Astrocyte (in vitro differentiated cells and primary cell): Measurements from ENCODE around the gene SLC39A2. TPM values are rescaled to one million over a fixed set of nuclear protein-coding genes. Genes with fewer than 3 reads are reported as not detected.
"Not testable (repeated sequence)": the region's sequence is repeated elsewhere in the genome, so short reads cannot be mapped to it uniquely, and the experiment has no call there.

ENCODE experiments used
- DNase-seq: peaks from one replicate; pipeline ENCODE4 v3.0.0-alpha.2; 2010; ENCODE audit warnings: low read depth
- FAIRE-seq: peaks from 2 replicates; lab custom pipeline; 2011; peaks lifted over from hg19 to GRCh38; lab: Jason Lieb, UNC
- H2AFZ ChIP-seq: 2 replicates; pipeline ENCODE4 v1.6.0; 2012; ENCODE audit warnings: low read depth, low read length, inconsistent platforms
- H3K27ac ChIP-seq: 2 replicates; pipeline ENCODE4 v1.5.1; 2011; ENCODE audit warnings: low read depth, low read length, inconsistent platforms
- H3K27me3 ChIP-seq: 2 replicates; pipeline ENCODE4 v1.6.0; 2011; ENCODE audit warnings: low read length, inconsistent platforms; ENCODE audit not compliant: insufficient read depth
- H3K36me3 ChIP-seq: 2 replicates; pipeline ENCODE4 v1.5.1; 2011; ENCODE audit warnings: low read length, inconsistent platforms; ENCODE audit not compliant: insufficient read depth
- H3K4me1 ChIP-seq: 2 replicates; pipeline ENCODE4 v1.5.1; 2011; ENCODE audit warnings: low read length, inconsistent platforms; ENCODE audit not compliant: insufficient read depth
- H3K4me2 ChIP-seq: 2 replicates; pipeline ENCODE4 v1.6.0; 2012; ENCODE audit warnings: low read length, inconsistent platforms
- H3K4me3 ChIP-seq: 2 replicates; pipeline ENCODE4 v1.5.1; 2011; ENCODE audit warnings: low read depth, mild to moderate bottlenecking, low read length, inconsistent platforms; ENCODE audit not compliant: insufficient read depth
- H3K79me2 ChIP-seq: 2 replicates; pipeline ENCODE4 v1.6.0; 2012; ENCODE audit warnings: mild to moderate bottlenecking, low read length, inconsistent platforms; ENCODE audit not compliant: insufficient read depth
- H3K9ac ChIP-seq: 2 replicates; pipeline ENCODE4 v1.6.0; 2012; ENCODE audit warnings: mild to moderate bottlenecking, low read length, inconsistent platforms
- H3K9me3 ChIP-seq: 2 replicates; pipeline ENCODE4 v1.5.1; 2012; ENCODE audit warnings: low read depth, mild to moderate bottlenecking, low read length, inconsistent platforms; ENCODE audit not compliant: insufficient read depth
- H4K20me1 ChIP-seq: 2 replicates; pipeline ENCODE4 v1.6.0; 2012; ENCODE audit warnings: low read length, inconsistent platforms; ENCODE audit not compliant: insufficient read depth
- H3K27ac Mint-ChIP-seq: one replicate; pipeline ENCODE4 v1.8.0; 2021; ENCODE audit warnings: mild to moderate bottlenecking, mixed read lengths; ENCODE audit not compliant: unreplicated experiment
- H3K27me3 Mint-ChIP-seq: one replicate; pipeline ENCODE4 v1.8.0; 2021; ENCODE audit warnings: low read depth, mixed read lengths; ENCODE audit not compliant: unreplicated experiment
- H3K36me3 Mint-ChIP-seq: one replicate; pipeline ENCODE4 v1.8.0; 2021; ENCODE audit warnings: low read depth, mixed read lengths; ENCODE audit not compliant: unreplicated experiment
- H3K4me1 Mint-ChIP-seq: one replicate; pipeline ENCODE4 v1.8.0; 2021; ENCODE audit warnings: low read depth, mixed read lengths; ENCODE audit not compliant: unreplicated experiment
- H3K4me3 Mint-ChIP-seq: one replicate; pipeline ENCODE4 v1.8.0; 2021; ENCODE audit warnings: mild to moderate bottlenecking, moderate library complexity, mixed read lengths; ENCODE audit not compliant: unreplicated experiment
- H3K9me3 Mint-ChIP-seq: one replicate; pipeline ENCODE4 v1.8.0; 2021; ENCODE audit warnings: mild to moderate bottlenecking, mixed read lengths; ENCODE audit not compliant: unreplicated experiment
- CTCF ChIP-seq: IDR thresholded peaks from 2 replicates; pipeline ENCODE4 v1.5.1; 2011; ENCODE audit warnings: low read depth, mild to moderate bottlenecking, inconsistent platforms, low read length, moderate library complexity; ENCODE audit not compliant: insufficient read depth
- EZH2 ChIP-seq: IDR thresholded peaks from 2 replicates; pipeline ENCODE4 v1.6.1; 2012; ENCODE audit warnings: mild to moderate bottlenecking, low read length, inconsistent platforms; ENCODE audit not compliant: insufficient read depth
- total RNA-seq: library from RNA; stranded (reverse); gene quantifications from 2 replicates; pipeline ENCODE4 v1.2.1, GENCODE V29; 2021

The SLC39A2 gene
- total RNA-seq, 1 donor from 2014 or later: 0.30 TPM

- Mint-ChIP-seq H3K36me3 (peaks cover 2% of the 10 kb centered on the region), H3K27ac (peak overlapping the region; percentile 2), H3K9me3 (peaks cover 5% of the 10 kb centered on the region), H3K27me3 (peaks cover 28% of the 10 kb centered on the region), H3K4me3 (peak overlapping the region; percentile 35), H3K4me1 (peaks cover 36% of the 10 kb centered on the region)
- Histone ChIP-seq H2AFZ (peak overlapping the region; percentile 50), H3K9me3 (no peaks in the 10 kb centered on the region), H3K27ac (no peak overlapping the region), H3K4me2 (no peak overlapping the region), H3K27me3 (peaks cover 7% of the 10 kb centered on the region), H3K9ac (no peak overlapping the region), H3K4me1 (no peaks in the 10 kb centered on the region), H3K4me3 (no peak overlapping the region), H3K36me3 (no peaks in the 10 kb centered on the region), H4K20me1 (no peaks in the 10 kb centered on the region), H3K79me2 (no peaks in the 10 kb centered on the region)
- no peak for FAIRE-seq
- TF ChIP-seq CTCF (peak; percentile 61), EZH2 (no peak)
- peak; percentile 45 for DNase-seq
Measured at GRCh38 chr14:21039585-21040369, 40.7 kb downstream of the SLC39A2 start.

DNA sequence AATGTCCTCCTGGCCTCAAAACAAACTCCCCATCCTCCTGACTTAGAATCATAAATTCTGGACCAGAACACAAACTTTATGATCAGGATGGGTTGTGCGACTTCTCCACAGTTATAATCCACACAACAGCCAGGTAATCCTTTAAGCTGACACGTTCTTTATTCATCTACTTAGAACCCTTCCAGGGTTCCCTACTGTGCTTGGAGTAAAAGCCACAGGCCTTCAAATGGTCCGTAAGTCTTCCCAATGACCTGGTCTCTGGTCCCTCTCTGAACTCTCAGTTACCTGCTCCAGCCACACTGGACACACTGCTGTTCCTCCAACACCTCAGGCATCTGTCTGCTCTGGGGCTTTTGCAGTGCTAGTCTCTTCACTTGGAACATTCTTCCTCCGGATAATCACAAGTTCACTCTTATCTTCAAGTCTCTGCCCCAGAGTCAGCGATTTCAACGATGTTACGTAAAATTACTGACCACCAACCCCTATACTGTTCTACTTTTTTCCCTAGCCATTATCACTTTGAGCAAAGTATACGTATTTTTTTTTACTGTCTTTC is 41.4 kb downstream of the SLC39A2 start:
- Histone ChIP-seq H3K4me3 (no peak overlapping the region), H3K4me2 (no peak overlapping the region), H3K9me3 (no peaks in the 10 kb centered on the region), H4K20me1 (no peaks in the 10 kb centered on the region), H3K79me2 (no peaks in the 10 kb centered on the region), H2AFZ (no peak overlapping the region), H3K27ac (no peak overlapping the region), H3K9ac (no peak overlapping the region), H3K36me3 (no peaks in the 10 kb centered on the region), H3K4me1 (no peaks in the 10 kb centered on the region), H3K27me3 (peaks cover 10% of the 10 kb centered on the region)
- Mint-ChIP-seq H3K36me3 (peaks cover 2% of the 10 kb centered on the region), H3K27ac (no peak overlapping the region), H3K4me1 (peaks cover 36% of the 10 kb centered on the region), H3K9me3 (peaks cover 6% of the 10 kb centered on the region), H3K27me3 (peaks cover 24% of the 10 kb centered on the region), H3K4me3 (peak overlapping the region; percentile 35)
- TF ChIP-seq CTCF (no peak), EZH2 (no peak)
- FAIRE-seq: no peak
- no peak for DNase-seq

DNA sequence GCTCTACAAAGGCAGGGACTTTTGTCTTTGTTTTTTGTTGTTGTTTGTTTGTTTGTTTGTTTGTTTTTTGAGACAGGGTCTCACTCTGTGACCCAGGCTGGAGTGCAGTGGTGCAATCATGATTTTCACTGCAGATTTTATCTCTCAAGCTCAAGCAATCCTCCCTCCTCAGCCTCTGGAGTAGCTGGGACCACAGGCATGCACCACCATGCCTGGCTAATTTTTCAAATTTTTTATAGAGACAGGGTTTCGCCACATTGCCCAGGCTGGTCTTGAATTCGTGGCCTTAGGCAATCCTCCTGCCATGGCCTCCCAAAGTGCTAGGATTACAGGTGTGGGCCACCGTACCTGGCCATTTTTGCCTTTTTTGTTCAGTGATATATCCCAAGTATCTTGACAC is 41.8 kb downstream of the SLC39A2 start:
- H3K36me3 ChIP-seq, H4K20me1 ChIP-seq, H3K27ac Mint-ChIP-seq, H3K79me2 ChIP-seq, H3K4me2 ChIP-seq, DNase-seq, H3K9ac ChIP-seq, H3K4me1 ChIP-seq, H3K4me3 ChIP-seq, H3K4me3 Mint-ChIP-seq, H3K27me3 ChIP-seq, H3K9me3 Mint-ChIP-seq, H3K27ac ChIP-seq, H2AFZ ChIP-seq, FAIRE-seq, H3K36me3 Mint-ChIP-seq, H3K9me3 ChIP-seq: not testable (repeated sequence)
- Mint-ChIP-seq H3K4me1 (peaks cover 36% of the 10 kb centered on the region), H3K27me3 (peaks cover 23% of the 10 kb centered on the region)
